Activated naive CD8-positive, alpha-beta T cell treated with anti-CD3 and anti-CD28 coated beads for 36 hours (primary cell): ENCODE measurements around the gene CAPN12. TPM values are rescaled to one million over a fixed set of nuclear protein-coding genes. Genes with fewer than 3 reads are reported as not detected.

Experiments
- DNase-seq: peaks from one replicate; pipeline ENCODE4 v3.0.0; 2021
- H3K27ac Mint-ChIP-seq: one replicate; pipeline ENCODE4 v1.8.0; 2022; ENCODE audit warnings: mild to moderate bottlenecking, moderate library complexity, mixed read lengths
- H3K27me3 Mint-ChIP-seq: one replicate; pipeline ENCODE4 v1.8.0; 2022; ENCODE audit warnings: mild to moderate bottlenecking, mixed read lengths
- H3K36me3 Mint-ChIP-seq: one replicate; pipeline ENCODE4 v1.8.0; 2021; ENCODE audit warnings: mild to moderate bottlenecking, mixed read lengths
- H3K4me1 Mint-ChIP-seq: one replicate; pipeline ENCODE4 v1.8.0; 2021; ENCODE audit warnings: mixed read lengths
- H3K4me3 Mint-ChIP-seq: one replicate; pipeline ENCODE4 v1.8.0; 2022; ENCODE audit warnings: mild to moderate bottlenecking, moderate library complexity, mixed read lengths
- H3K9me3 Mint-ChIP-seq: one replicate; pipeline ENCODE4 v1.8.0; 2022; ENCODE audit warnings: mixed read lengths
- total RNA-seq, 2 experiments: library from RNA; stranded (reverse); gene quantifications; one replicate each; pipeline ENCODE4 v1.2.3, GENCODE V29; 2021

The CAPN12 gene
- total RNA-seq, 2 experiments from 2014 or later, result 3.8 to 3.9 TPM

- no peaks in the 10 kb centered on the region for H3K27me3 Mint-ChIP-seq
- peaks cover 4% of the 10 kb centered on the region for H3K36me3 Mint-ChIP-seq
- H3K4me1 Mint-ChIP-seq, result peaks cover 11% of the 10 kb centered on the region
- no peak overlapping the region for H3K4me3 Mint-ChIP-seq
- H3K9me3 Mint-ChIP-seq, result no peaks in the 10 kb centered on the region
- H3K27ac Mint-ChIP-seq, result no peak overlapping the region
- no peak for DNase-seq
These were observed 18.0 kb downstream of the CAPN12 start for GRCh38 chr19:38726284-38726673.

GRCh38 chr19:38725469-38726283 is 18.6 kb downstream of the CAPN12 start:
- H3K27ac Mint-ChIP-seq, result no peak overlapping the region
- no peak for DNase-seq
- no peaks in the 10 kb centered on the region for H3K9me3 Mint-ChIP-seq
- no peaks in the 10 kb centered on the region for H3K27me3 Mint-ChIP-seq
- peaks cover 11% of the 10 kb centered on the region for H3K4me1 Mint-ChIP-seq
- no peak overlapping the region for H3K4me3 Mint-ChIP-seq
- H3K36me3 Mint-ChIP-seq, result peaks cover 4% of the 10 kb centered on the region

- Mint-ChIP-seq H3K4me3 (no peak overlapping the region), H3K27ac (no peak overlapping the region), H3K36me3 (peaks cover 2% of the 10 kb centered on the region), H3K9me3 (no peaks in the 10 kb centered on the region), H3K4me1 (peaks cover 7% of the 10 kb centered on the region), H3K27me3 (no peaks in the 10 kb centered on the region)
- DNase-seq, result no peak
These were observed 20.1 kb downstream of the CAPN12 start for GRCh38 chr19:38723990-38724854.

- H3K27ac Mint-ChIP-seq, result no peak overlapping the region
- peaks cover 4% of the 10 kb centered on the region for H3K36me3 Mint-ChIP-seq
- H3K9me3 Mint-ChIP-seq, result no peaks in the 10 kb centered on the region
- H3K4me1 Mint-ChIP-seq, result peaks cover 7% of the 10 kb centered on the region
- no peaks in the 10 kb centered on the region for H3K27me3 Mint-ChIP-seq
- no peak overlapping the region for H3K4me3 Mint-ChIP-seq
- DNase-seq, result no peak
These were observed 20.7 kb downstream of the CAPN12 start for GRCh38 chr19:38723606-38723965.

GRCh38 chr19:38722947-38723605 is 21.2 kb downstream of the CAPN12 start:
- H3K27ac Mint-ChIP-seq, result no peak overlapping the region
- peaks cover 7% of the 10 kb centered on the region for H3K4me1 Mint-ChIP-seq
- no peaks in the 10 kb centered on the region for H3K27me3 Mint-ChIP-seq
- no peaks in the 10 kb centered on the region for H3K9me3 Mint-ChIP-seq
- H3K4me3 Mint-ChIP-seq, result no peak overlapping the region
- DNase-seq, result no peak
- peaks cover 5% of the 10 kb centered on the region for H3K36me3 Mint-ChIP-seq

- no peak overlapping the region for H3K27ac Mint-ChIP-seq
- no peak overlapping the region for H3K4me3 Mint-ChIP-seq
- no peak for DNase-seq
- no peaks in the 10 kb centered on the region for H3K27me3 Mint-ChIP-seq
- peaks cover 5% of the 10 kb centered on the region for H3K36me3 Mint-ChIP-seq
- H3K9me3 Mint-ChIP-seq, result no peaks in the 10 kb centered on the region
- peaks cover 7% of the 10 kb centered on the region for H3K4me1 Mint-ChIP-seq
These were observed 22.1 kb downstream of the CAPN12 start for GRCh38 chr19:38721979-38722773.

- H3K27ac Mint-ChIP-seq, result no peak overlapping the region
- no peaks in the 10 kb centered on the region for H3K9me3 Mint-ChIP-seq
- no peak overlapping the region for H3K4me3 Mint-ChIP-seq
- peaks cover 3% of the 10 kb centered on the region for H3K4me1 Mint-ChIP-seq
- peaks cover 5% of the 10 kb centered on the region for H3K36me3 Mint-ChIP-seq
- no peaks in the 10 kb centered on the region for H3K27me3 Mint-ChIP-seq
- DNase-seq, result no peak
These were observed 22.8 kb downstream of the CAPN12 start for GRCh38 chr19:38721496-38721895.

- Mint-ChIP-seq H3K36me3 (peaks cover 3% of the 10 kb centered on the region), H3K27me3 (no peaks in the 10 kb centered on the region), H3K9me3 (no peaks in the 10 kb centered on the region), H3K4me3 (no peak overlapping the region), H3K27ac (no peak overlapping the region), H3K4me1 (no peaks in the 10 kb centered on the region)
- DNase-seq, result no peak
These were observed 23.6 kb downstream of the CAPN12 start for GRCh38 chr19:38720559-38721236.

- Mint-ChIP-seq H3K27me3 (no peaks in the 10 kb centered on the region), H3K4me3 (no peak overlapping the region), H3K36me3 (peaks cover 3% of the 10 kb centered on the region)
These were observed 24.3 kb downstream of the CAPN12 start for GRCh38 chr19:38719761-38720558.

GRCh38 chr19:38718747-38719543 is 25.3 kb downstream of the CAPN12 start:
- Mint-ChIP-seq H3K27me3 (no peaks in the 10 kb centered on the region), H3K27ac (peak overlapping the region; percentile 48), H3K9me3 (no peaks in the 10 kb centered on the region), H3K36me3 (peaks cover 5% of the 10 kb centered on the region), H3K4me3 (no peak overlapping the region), H3K4me1 (no peaks in the 10 kb centered on the region)
- DNase-seq, result no peak

More at GRCh38 chr19:38719761-38720558, 24.3 kb downstream of the CAPN12 start:
- Mint-ChIP-seq H3K4me1 (no peaks in the 10 kb centered on the region), H3K9me3 (no peaks in the 10 kb centered on the region), H3K27ac (no peak overlapping the region)
- no peak for DNase-seq

GRCh38 chr19:38717855-38718254 is 26.4 kb downstream of the CAPN12 start:
- H3K4me3 Mint-ChIP-seq, result no peak overlapping the region
- peaks cover 6% of the 10 kb centered on the region for H3K36me3 Mint-ChIP-seq
- no peak overlapping the region for H3K27ac Mint-ChIP-seq
- no peaks in the 10 kb centered on the region for H3K9me3 Mint-ChIP-seq
- no peak for DNase-seq
- no peaks in the 10 kb centered on the region for H3K27me3 Mint-ChIP-seq
- no peaks in the 10 kb centered on the region for H3K4me1 Mint-ChIP-seq

GRCh38 chr19:38717051-38717450 is 27.2 kb downstream of the CAPN12 start:
- Mint-ChIP-seq H3K27ac (no peak overlapping the region), H3K4me3 (no peak overlapping the region), H3K9me3 (no peaks in the 10 kb centered on the region), H3K27me3 (no peaks in the 10 kb centered on the region), H3K36me3 (peaks cover 6% of the 10 kb centered on the region), H3K4me1 (no peaks in the 10 kb centered on the region)
- no peak for DNase-seq

- DNase-seq, result no peak
- no peak overlapping the region for H3K4me3 Mint-ChIP-seq
- no peaks in the 10 kb centered on the region for H3K4me1 Mint-ChIP-seq
- no peak overlapping the region for H3K27ac Mint-ChIP-seq
- H3K9me3 Mint-ChIP-seq, result no peaks in the 10 kb centered on the region
- no peaks in the 10 kb centered on the region for H3K27me3 Mint-ChIP-seq
- H3K36me3 Mint-ChIP-seq, result peaks cover 6% of the 10 kb centered on the region
These were observed 28.7 kb downstream of the CAPN12 start for GRCh38 chr19:38715555-38715954.
